Stimulated activated naive B cell treated with anti-CD40 and anti-IgM and Interleukin-4, amounts not matched to agents 10 μg/mL and 1 μg/mL and 100 μg/mL, for 72 hours (primary cell): ENCODE results near the gene MAGT1.
"Not testable (repeated sequence)": the region's sequence is repeated elsewhere in the genome, so short reads cannot be mapped to it uniquely, and the experiment has no call there.

ENCODE experiments used
- ATAC-seq, 2 donors: fragments of 150-1000 bp; cut with Tn5 transposase; replicated peaks; 2 replicates each; pipeline ENCODE4 v1.10.0; 2021; ENCODE audit warnings: moderate library complexity in 1 of 2
- DNase-seq: peaks from one replicate; pipeline ENCODE4 v3.0.0; 2021
- H3K27ac Mint-ChIP-seq: one replicate; pipeline ENCODE4 v1.8.0; 2022; ENCODE audit warnings: mild to moderate bottlenecking, mixed read lengths
- H3K27me3 Mint-ChIP-seq, 2 donors: one replicate each; pipeline ENCODE4 v1.8.0; 2022; ENCODE audit warnings: mixed read lengths in 2 of 2
- H3K36me3 Mint-ChIP-seq, 2 donors: one replicate each; pipeline ENCODE4 v1.8.0; 2022; ENCODE audit warnings: mixed read lengths in 2 of 2, mild to moderate bottlenecking in 1 of 2
- H3K4me1 Mint-ChIP-seq, 2 donors: one replicate each; pipeline ENCODE4 v1.8.0; 2022; ENCODE audit warnings: mixed read lengths in 2 of 2, mild to moderate bottlenecking in 1 of 2
- H3K4me3 Mint-ChIP-seq, 2 donors: one replicate each; pipeline ENCODE4 v1.8.0; 2022; ENCODE audit warnings: mild to moderate bottlenecking in 2 of 2, mixed read lengths in 2 of 2, moderate library complexity in 1 of 2
- H3K9me3 Mint-ChIP-seq, 2 donors: one replicate each; pipeline ENCODE4 v1.8.0; 2022; ENCODE audit warnings: mixed read lengths in 2 of 2, mild to moderate bottlenecking in 1 of 2

The MAGT1 gene

GRCh38 chrX:77894921-77895886, at the start of gene MAGT1:
Gene MAGT1 (minus strand): TSS chrX:77895435. CDS start chrX:77895410, 25 bp downstream.
- Mint-ChIP-seq H3K9me3 (peaks cover 0 to 3% of the 10 kb centered on the region in 2 donors), H3K4me3 (peak within 1 kb of the TSS; percentile 89 to 90), H3K36me3 (peaks cover 0 to 6% of the 10 kb centered on the region in 2 donors), H3K4me1 (peaks cover 8 to 21% of the 10 kb centered on the region in 2 donors), H3K27me3 (no peaks in the 10 kb centered on the region), H3K27ac (peak within 1 kb of the TSS; percentile 98)
- DNase-seq (peak; percentile 89), ATAC-seq (peak; percentile 94 to 95)

- H3K27ac Mint-ChIP-seq, H3K4me3 Mint-ChIP-seq, H3K4me1 Mint-ChIP-seq, DNase-seq, H3K27me3 Mint-ChIP-seq, H3K9me3 Mint-ChIP-seq, H3K36me3 Mint-ChIP-seq, ATAC-seq: not testable (repeated sequence)
Measured at GRCh38 chrX:77945031-77945430, 49.8 kb upstream of the MAGT1 start.

- no peaks in the 10 kb centered on the region for H3K9me3 Mint-ChIP-seq
- DNase-seq = no peak
- H3K27me3 Mint-ChIP-seq = no peaks in the 10 kb centered on the region
- no peak for ATAC-seq
- H3K36me3 Mint-ChIP-seq = no peaks in the 10 kb centered on the region
- H3K4me3 Mint-ChIP-seq = no peak overlapping the region
- H3K4me1 Mint-ChIP-seq = peaks cover 0 to 5% of the 10 kb centered on the region in 2 donors
- no peak overlapping the region for H3K27ac Mint-ChIP-seq
Measured at GRCh38 chrX:77938083-77938680, 42.9 kb upstream of the MAGT1 start.

- Mint-ChIP-seq H3K4me3 (no peak overlapping the region), H3K27ac (no peak overlapping the region), H3K9me3 (no peaks in the 10 kb centered on the region), H3K36me3 (no peaks in the 10 kb centered on the region), H3K27me3 (no peaks in the 10 kb centered on the region), H3K4me1 (peaks cover 0 to under 1% of the 10 kb centered on the region in 2 donors)
- ATAC-seq = no peak
- no peak for DNase-seq
Measured at GRCh38 chrX:77937291-77937690, 42.1 kb upstream of the MAGT1 start.

- H3K4me3 Mint-ChIP-seq = no peak overlapping the region
- H3K9me3 Mint-ChIP-seq = no peaks in the 10 kb centered on the region
- ATAC-seq (no peak), DNase-seq (no peak)
- no peaks in the 10 kb centered on the region for H3K36me3 Mint-ChIP-seq
- no peaks in the 10 kb centered on the region for H3K27me3 Mint-ChIP-seq
- no peaks in the 10 kb centered on the region for H3K4me1 Mint-ChIP-seq
- H3K27ac Mint-ChIP-seq = no peak overlapping the region
Measured at GRCh38 chrX:77936299-77936698, 41.1 kb upstream of the MAGT1 start.

- Mint-ChIP-seq H3K27me3 (no peaks in the 10 kb centered on the region), H3K9me3 (no peaks in the 10 kb centered on the region), H3K4me3 (no peak overlapping the region), H3K4me1 (no peaks in the 10 kb centered on the region), H3K27ac (no peak overlapping the region), H3K36me3 (no peaks in the 10 kb centered on the region)
- DNase-seq (no peak), ATAC-seq (no peak)
Measured at GRCh38 chrX:77935886-77936285, 40.7 kb upstream of the MAGT1 start.

- Mint-ChIP-seq H3K27me3 (no peaks in the 10 kb centered on the region), H3K9me3 (no peaks in the 10 kb centered on the region), H3K4me1 (peaks cover 0 to 3% of the 10 kb centered on the region in 2 donors), H3K27ac (no peak overlapping the region), H3K36me3 (no peaks in the 10 kb centered on the region), H3K4me3 (no peak overlapping the region)
- ATAC-seq (peak in 1 of 2 donors; percentile 46), DNase-seq (no peak)
Measured at GRCh38 chrX:77930581-77930980, 35.3 kb upstream of the MAGT1 start.

GRCh38 chrX:77925764-77926163, 30.5 kb upstream of the MAGT1 start:
- Mint-ChIP-seq H3K9me3 (peaks cover 2 to 3% of the 10 kb centered on the region in 2 donors), H3K36me3 (peaks cover 2 to 3% of the 10 kb centered on the region in 2 donors), H3K27me3 (no peaks in the 10 kb centered on the region), H3K4me3 (no peak overlapping the region), H3K27ac (no peak overlapping the region), H3K4me1 (peaks cover 3 to 4% of the 10 kb centered on the region in 2 donors)
- no peak for DNase-seq
- ATAC-seq = no peak

- ATAC-seq (no peak), DNase-seq (no peak)
- Mint-ChIP-seq H3K4me1 (peaks cover 0 to 4% of the 10 kb centered on the region in 2 donors), H3K27me3 (no peaks in the 10 kb centered on the region), H3K9me3 (peaks cover 2 to 3% of the 10 kb centered on the region in 2 donors), H3K36me3 (peaks cover 2 to 3% of the 10 kb centered on the region in 2 donors), H3K4me3 (no peak overlapping the region), H3K27ac (no peak overlapping the region)
Measured at GRCh38 chrX:77924320-77924859, 29.2 kb upstream of the MAGT1 start.

- H3K4me1 Mint-ChIP-seq = peaks cover 3 to 4% of the 10 kb centered on the region in 2 donors
- no peaks in the 10 kb centered on the region for H3K27me3 Mint-ChIP-seq
- ATAC-seq (no peak), DNase-seq (no peak)
- no peak overlapping the region for H3K4me3 Mint-ChIP-seq
- H3K9me3 Mint-ChIP-seq = peaks cover 2 to 3% of the 10 kb centered on the region in 2 donors
- no peak overlapping the region for H3K27ac Mint-ChIP-seq
- H3K36me3 Mint-ChIP-seq = peaks cover 2 to 3% of the 10 kb centered on the region in 2 donors
Measured at GRCh38 chrX:77922787-77923186, 27.6 kb upstream of the MAGT1 start.

GRCh38 chrX:77919370-77919769, 24.1 kb upstream of the MAGT1 start:
- ATAC-seq = peak; percentile 22 to 44
- H3K27ac Mint-ChIP-seq = peak overlapping the region; percentile 11
- H3K27me3 Mint-ChIP-seq = not testable (repeated sequence)

GRCh38 chrX:77918568-77918967, 23.3 kb upstream of the MAGT1 start:
- Mint-ChIP-seq H3K27ac (no peak overlapping the region), H3K27me3 (no peaks in the 10 kb centered on the region), H3K4me3 (no peak overlapping the region), H3K36me3 (peaks cover 2 to 3% of the 10 kb centered on the region in 2 donors), H3K4me1 (peaks cover 11 to 16% of the 10 kb centered on the region in 2 donors), H3K9me3 (peaks cover 2 to 3% of the 10 kb centered on the region in 2 donors)
- ATAC-seq (no peak), DNase-seq (no peak)

More at GRCh38 chrX:77919370-77919769, 24.1 kb upstream of the MAGT1 start:
- not testable (repeated sequence) for H3K4me3 Mint-ChIP-seq, DNase-seq, H3K9me3 Mint-ChIP-seq, H3K36me3 Mint-ChIP-seq
- peaks cover 11 to 16% of the 10 kb centered on the region in 2 donors for H3K4me1 Mint-ChIP-seq

- peak; percentile 46 to 53 for ATAC-seq
- H3K4me1 Mint-ChIP-seq = peaks cover 11% of the 10 kb centered on the region in 2 donors
- peaks cover 2 to 3% of the 10 kb centered on the region in 2 donors for H3K36me3 Mint-ChIP-seq
- H3K4me3 Mint-ChIP-seq = peak overlapping the region; percentile 44 to 64
- DNase-seq = no peak
- H3K27me3 Mint-ChIP-seq = no peaks in the 10 kb centered on the region
- peaks cover 2 to 3% of the 10 kb centered on the region in 2 donors for H3K9me3 Mint-ChIP-seq
- no peak overlapping the region for H3K27ac Mint-ChIP-seq
Measured at GRCh38 chrX:77917294-77917933, 22.2 kb upstream of the MAGT1 start.
